HepG2 (cell line): ENCODE data around the gene P2RX6. TPM values are rescaled to one million over a fixed set of nuclear protein-coding genes. Genes with fewer than 3 reads are reported as not detected.
A peak's percentile ranks its signal among the peaks of the same experiment; 100 is the strongest.

ENCODE experiments used
- ATAC-seq: fragments of 200-7000 bp; cut with Tn5 transposase; 3 replicates; pipeline ENCODE4 v1.9.1; 2020; ENCODE audit warnings: mild to moderate bottlenecking, moderate library complexity
- BruUV-seq: library from RNA; stranded (reverse); fragments of 400-500 nt; replicated peaks from 2 replicates; lab custom pipeline; 2021; lab: Mats Ljungman, UMichigan
- CTCF ChIA-PET: fragments of 300-600 bp; formaldehyde crosslinking; extraction: SDS; loops from one replicate; lab custom pipeline; 2021; ENCODE audit warnings: low total read pairs, inconsistent platforms, low intra/inter-chr PET ratio; lab: Yijun Ruan, JAX
- POLR2A ChIA-PET: fragments of 350-600 bp; sonication (Branson Sonifier 250); formaldehyde crosslinking; loops from one replicate; lab custom pipeline; 2020; ENCODE audit warnings: antibody characterized with exemption, inconsistent platforms; lab: Yijun Ruan, JAX
- DNase-seq: peaks from one replicate; pipeline ENCODE4 v3.0.0-alpha.2; 2015; ENCODE audit warnings: low spot score
- FAIRE-seq: peaks from 3 replicates; lab custom pipeline; 2011; peaks lifted over from hg19 to GRCh38; lab: Jason Lieb, UNC
- H2AFZ ChIP-seq: one replicate; pipeline ENCODE4 v1.6.1; 2011; ENCODE audit warnings: low read length, inconsistent platforms
- H3K27ac ChIP-seq: fragments of 300-600 bp; 3 replicates; pipeline ENCODE4 v1.8.0; 2011; ENCODE audit warnings: mixed run types, mild to moderate bottlenecking, mixed read lengths, low read length, inconsistent platforms; ENCODE audit not compliant: insufficient read depth; ENCODE audit errors: extremely low read length
- H3K27me3 ChIP-seq, 2 experiments: fragments of 200-600 bp in 1 of 2; 2 replicates in 1 of 2; 3 replicates in 1 of 2; pipeline versions ENCODE4 v1.6.0 to v1.8.0; 2011; ENCODE audit warnings: low read length in 2 of 2, mild to moderate bottlenecking in 2 of 2, moderate library complexity in 2 of 2, inconsistent platforms in 1 of 2; ENCODE audit not compliant: insufficient read depth in 2 of 2, control insufficient read depth in 1 of 2
- H3K36me3 ChIP-seq, 2 experiments: fragments of 200-600 bp in 1 of 2; replicated peaks in 1 of 2; 2 replicates in 1 of 2; 3 replicates in 1 of 2; pipeline versions ENCODE4 v1.5.1 to v1.8.0; 2011; ENCODE audit warnings: low read length in 2 of 2, inconsistent platforms in 1 of 2; ENCODE audit not compliant: insufficient read depth in 2 of 2, control insufficient read depth in 1 of 2
- H3K4me1 ChIP-seq: 2 replicates; pipeline ENCODE4 v1.5.1; 2012; ENCODE audit warnings: low read length, inconsistent platforms; ENCODE audit not compliant: insufficient read depth
- H3K4me2 ChIP-seq: 2 replicates; pipeline ENCODE4 v1.6.0; 2011; ENCODE audit warnings: low read depth, low read length, inconsistent platforms
- H3K4me3 ChIP-seq, 3 experiments: fragments of 200-600 bp in 1 of 3; sonication (generic), shearing (Covaris generic) in 1 of 3; replicated peaks in 1 of 3; 2 replicates each; pipeline ENCODE4 v1.5.1; 2011 to 2016; ENCODE audit warnings: low read length in 3 of 3, inconsistent platforms in 2 of 3, low read depth in 2 of 3, mild to moderate bottlenecking in 2 of 3, control low read depth in 1 of 3, mixed read lengths in 1 of 3; ENCODE audit not compliant: insufficient read depth in 1 of 3
- H3K79me2 ChIP-seq: one replicate; pipeline ENCODE4 v1.6.1; 2011; ENCODE audit warnings: low read length, inconsistent platforms; ENCODE audit not compliant: insufficient read depth
- H3K9ac ChIP-seq: 2 replicates; pipeline ENCODE4 v1.6.0; 2011; ENCODE audit warnings: mild to moderate bottlenecking, low read depth, low read length, inconsistent platforms; ENCODE audit not compliant: insufficient read depth
- H3K9me3 ChIP-seq: 2 replicates; pipeline ENCODE4 v1.5.1; 2012; ENCODE audit warnings: mild to moderate bottlenecking, low read length
- H4K20me1 ChIP-seq: 2 replicates; pipeline ENCODE4 v1.6.0; 2011; ENCODE audit warnings: inconsistent platforms, mild to moderate bottlenecking, low read length, moderate library complexity; ENCODE audit not compliant: insufficient read depth
- ESRRA ChIP-seq: sonication (generic); formaldehyde crosslinking; IDR thresholded peaks from 2 replicates; pipeline ENCODE4 v1.5.1; 2020; ENCODE audit warnings: mild to moderate bottlenecking, low read depth, missing genetic modification reagents
- HOXA5 ChIP-seq: sonication (generic); formaldehyde crosslinking; IDR thresholded peaks from 2 replicates; pipeline ENCODE4 v1.4.0; 2020; ENCODE audit warnings: missing genetic modification reagents
- JDP2 ChIP-seq: sonication (generic); formaldehyde crosslinking; IDR thresholded peaks from 2 replicates; pipeline ENCODE4 v1.8.1; 2022; ENCODE audit warnings: missing genetic modification reagents, borderline replicate concordance
- SPEN ChIP-seq: sonication (generic); formaldehyde crosslinking; IDR thresholded peaks from 2 replicates; pipeline ENCODE4 v1.5.1; 2020; ENCODE audit warnings: low read depth, mild to moderate bottlenecking, missing genetic modification reagents
- XBP1 ChIP-seq: sonication (generic); formaldehyde crosslinking; IDR thresholded peaks from 2 replicates; pipeline ENCODE4 v1.5.0; 2020; ENCODE audit warnings: missing genetic modification reagents
- ZKSCAN1 ChIP-seq: fragments of 150-350 bp; IDR thresholded peaks from 2 replicates; pipeline ENCODE4 v1.6.1; 2014; ENCODE audit warnings: low read length
- ZNF558 ChIP-seq: sonication (generic); formaldehyde crosslinking; IDR thresholded peaks from 2 replicates; pipeline ENCODE4 v1.9.0; 2022; ENCODE audit warnings: mild to moderate bottlenecking, missing genetic modification reagents, borderline replicate concordance
- WGBS: methylation state at CpG from one replicate; pipeline ENCODE4 v1.1.6; 2017; ENCODE audit warnings: low lambda C conversion rate; 5-methylcytosine and 5-hydroxymethylcytosine counted together
- in situ Hi-C: cut with HindIII; loops from 2 replicates; pipeline ENCODE4 v1.10.0; 2017; ENCODE audit warnings: low pct_unique_long_range_greater_than_20kb; ENCODE audit not compliant: extremely low pct_ligation_motif_present
- intact Hi-C: fragments of 100-400 bp; cut with micrococcal nuclease; formaldehyde crosslinking; loops from one replicate; pipeline ENCODE4 v1.10.0; 2022; ENCODE audit not compliant: unreplicated experiment
- polyA plus RNA-seq, 8 experiments: library from polyadenylated mRNA; depleted of rRNA in 3 of 8; stranded (reverse) in 7 of 8; unstranded in 1 of 8; fragments of >200 nt; fragmentation: Illumina TruSeq in 4 of 8; extraction: Trizol in 4 of 8; gene quantifications; 2 replicates each; pipeline versions ENCODE4 v1.2.1 to v1.2.3, GENCODE V29; 2011 to 2016; ENCODE audit warnings: low read depth in 4 of 8, missing spikeins in 1 of 8, mixed read lengths in 1 of 8; ENCODE audit not compliant: insufficient read depth in 1 of 8
- total RNA-seq, 5 experiments: library from RNA; depleted of rRNA; stranded (reverse); fragments of >200 nt; fragmentation: Illumina TruSeq; extraction: Trizol; gene quantifications; 2 replicates each; pipeline ENCODE4 v1.2.3, GENCODE V29; 2016; ENCODE audit warnings: low read depth in 1 of 5
- TF ChIP-seq, protein P1 (sequence below): sonication (generic); formaldehyde crosslinking; IDR thresholded peaks from 2 replicates; pipeline ENCODE4 v1.4.0; 2020; ENCODE audit warnings: missing genetic modification reagents
- TF ChIP-seq, protein P2 (sequence below): sonication (generic); formaldehyde crosslinking; IDR thresholded peaks from 2 replicates; pipeline ENCODE4 v1.4.0; 2020; ENCODE audit warnings: missing genetic modification reagents

P2RX6 gene
- total and polyA plus RNA-seq, 2 of the 13 experiments (the other 11 are each of a cell fraction or from before 2014, with no cell fraction given), result 0.04 to 0.12 TPM

- peak; percentile 37; the same call in 1 of the 2 replicates for TF ChIP-seq ESRRA (CRISPR knock-in tag)
- no peak for TF ChIP-seq HOXA5 (CRISPR knock-in tag)
- TF ChIP-seq JDP2 (CRISPR knock-in tag), result no peak
- no peak for TF ChIP-seq ZNF558 (CRISPR knock-in tag)
- TF ChIP-seq XBP1 (CRISPR knock-in tag), result no peak
Observed at GRCh38 chr22:20966883-20967696, 47.9 kb upstream of the P2RX6 start, which contains the start of gene AIFM3 (continued).

- intact Hi-C loops, result loop anchor here (1.0 kb wide), 1 partner anchor 14 kb away; no protein-coding TSS in a partner anchor
- POLR2A ChIA-PET, result interaction anchor here (0.8 to 2.8 kb wide), 3 partner anchors 10 to 15 kb away, joined by 3 to 14 read pairs (median 3); partner anchors contain the start of gene LZTR1
- Histone ChIP-seq H2AFZ (no peak overlapping the region), H3K4me1 (peaks cover 49% of the 10 kb centered on the region), H3K4me2 (no peak overlapping the region), H3K9me3 (no peaks in the 10 kb centered on the region), H3K79me2 (peaks cover under 1% of the 10 kb centered on the region)
- no peak for ATAC-seq
- no peak for FAIRE-seq
- CTCF ChIA-PET, result no interaction called here
- no TSS peak for BruUV-seq
- no peak for DNase-seq
- no peak for TF ChIP-seq SPEN
- no peak for TF ChIP-seq ZKSCAN1
- TF ChIP-seq, protein P1, sequence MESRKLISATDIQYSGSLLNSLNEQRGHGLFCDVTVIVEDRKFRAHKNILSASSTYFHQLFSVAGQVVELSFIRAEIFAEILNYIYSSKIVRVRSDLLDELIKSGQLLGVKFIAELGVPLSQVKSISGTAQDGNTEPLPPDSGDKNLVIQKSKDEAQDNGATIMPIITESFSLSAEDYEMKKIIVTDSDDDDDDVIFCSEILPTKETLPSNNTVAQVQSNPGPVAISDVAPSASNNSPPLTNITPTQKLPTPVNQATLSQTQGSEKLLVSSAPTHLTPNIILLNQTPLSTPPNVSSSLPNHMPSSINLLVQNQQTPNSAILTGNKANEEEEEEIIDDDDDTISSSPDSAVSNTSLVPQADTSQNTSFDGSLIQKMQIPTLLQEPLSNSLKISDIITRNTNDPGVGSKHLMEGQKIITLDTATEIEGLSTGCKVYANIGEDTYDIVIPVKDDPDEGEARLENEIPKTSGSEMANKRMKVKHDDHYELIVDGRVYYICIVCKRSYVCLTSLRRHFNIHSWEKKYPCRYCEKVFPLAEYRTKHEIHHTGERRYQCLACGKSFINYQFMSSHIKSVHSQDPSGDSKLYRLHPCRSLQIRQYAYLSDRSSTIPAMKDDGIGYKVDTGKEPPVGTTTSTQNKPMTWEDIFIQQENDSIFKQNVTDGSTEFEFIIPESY, result 0 out of 2 replicates have a peak, but pooled peaks have one; percentile 31
- TF ChIP-seq, protein P2, sequence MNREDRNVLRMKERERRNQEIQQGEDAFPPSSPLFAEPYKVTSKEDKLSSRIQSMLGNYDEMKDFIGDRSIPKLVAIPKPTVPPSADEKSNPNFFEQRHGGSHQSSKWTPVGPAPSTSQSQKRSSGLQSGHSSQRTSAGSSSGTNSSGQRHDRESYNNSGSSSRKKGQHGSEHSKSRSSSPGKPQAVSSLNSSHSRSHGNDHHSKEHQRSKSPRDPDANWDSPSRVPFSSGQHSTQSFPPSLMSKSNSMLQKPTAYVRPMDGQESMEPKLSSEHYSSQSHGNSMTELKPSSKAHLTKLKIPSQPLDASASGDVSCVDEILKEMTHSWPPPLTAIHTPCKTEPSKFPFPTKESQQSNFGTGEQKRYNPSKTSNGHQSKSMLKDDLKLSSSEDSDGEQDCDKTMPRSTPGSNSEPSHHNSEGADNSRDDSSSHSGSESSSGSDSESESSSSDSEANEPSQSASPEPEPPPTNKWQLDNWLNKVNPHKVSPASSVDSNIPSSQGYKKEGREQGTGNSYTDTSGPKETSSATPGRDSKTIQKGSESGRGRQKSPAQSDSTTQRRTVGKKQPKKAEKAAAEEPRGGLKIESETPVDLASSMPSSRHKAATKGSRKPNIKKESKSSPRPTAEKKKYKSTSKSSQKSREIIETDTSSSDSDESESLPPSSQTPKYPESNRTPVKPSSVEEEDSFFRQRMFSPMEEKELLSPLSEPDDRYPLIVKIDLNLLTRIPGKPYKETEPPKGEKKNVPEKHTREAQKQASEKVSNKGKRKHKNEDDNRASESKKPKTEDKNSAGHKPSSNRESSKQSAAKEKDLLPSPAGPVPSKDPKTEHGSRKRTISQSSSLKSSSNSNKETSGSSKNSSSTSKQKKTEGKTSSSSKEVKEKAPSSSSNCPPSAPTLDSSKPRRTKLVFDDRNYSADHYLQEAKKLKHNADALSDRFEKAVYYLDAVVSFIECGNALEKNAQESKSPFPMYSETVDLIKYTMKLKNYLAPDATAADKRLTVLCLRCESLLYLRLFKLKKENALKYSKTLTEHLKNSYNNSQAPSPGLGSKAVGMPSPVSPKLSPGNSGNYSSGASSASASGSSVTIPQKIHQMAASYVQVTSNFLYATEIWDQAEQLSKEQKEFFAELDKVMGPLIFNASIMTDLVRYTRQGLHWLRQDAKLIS, result no peak
- TF ChIP-seq, all 625 proteins: peak for 1
- WGBS, result 87% methylated on average over 13 of the region's 19 CpGs
- in situ Hi-C loops, result no loop called here
- Histone ChIP-seq H3K9ac (no peak overlapping the region), H3K4me3 (no peak overlapping the region), H3K27me3 (no peaks in the 10 kb centered on the region), H4K20me1 (no peaks in the 10 kb centered on the region), H3K36me3 (no peaks in the 10 kb centered on the region), H3K27ac (no peak overlapping the region)
Observed at GRCh38 chr22:20967697-20968211, 47.2 kb upstream of the P2RX6 start.
